ENCODE measurements around the gene ATP6V0A1.
A peak's percentile ranks its signal among the peaks of the same experiment; 100 is the strongest.
"Not testable (repeated sequence)": the region's sequence is repeated elsewhere in the genome, so short reads cannot be mapped to it uniquely, and the experiment has no call there.

ATP6V0A1 gene

DNA sequence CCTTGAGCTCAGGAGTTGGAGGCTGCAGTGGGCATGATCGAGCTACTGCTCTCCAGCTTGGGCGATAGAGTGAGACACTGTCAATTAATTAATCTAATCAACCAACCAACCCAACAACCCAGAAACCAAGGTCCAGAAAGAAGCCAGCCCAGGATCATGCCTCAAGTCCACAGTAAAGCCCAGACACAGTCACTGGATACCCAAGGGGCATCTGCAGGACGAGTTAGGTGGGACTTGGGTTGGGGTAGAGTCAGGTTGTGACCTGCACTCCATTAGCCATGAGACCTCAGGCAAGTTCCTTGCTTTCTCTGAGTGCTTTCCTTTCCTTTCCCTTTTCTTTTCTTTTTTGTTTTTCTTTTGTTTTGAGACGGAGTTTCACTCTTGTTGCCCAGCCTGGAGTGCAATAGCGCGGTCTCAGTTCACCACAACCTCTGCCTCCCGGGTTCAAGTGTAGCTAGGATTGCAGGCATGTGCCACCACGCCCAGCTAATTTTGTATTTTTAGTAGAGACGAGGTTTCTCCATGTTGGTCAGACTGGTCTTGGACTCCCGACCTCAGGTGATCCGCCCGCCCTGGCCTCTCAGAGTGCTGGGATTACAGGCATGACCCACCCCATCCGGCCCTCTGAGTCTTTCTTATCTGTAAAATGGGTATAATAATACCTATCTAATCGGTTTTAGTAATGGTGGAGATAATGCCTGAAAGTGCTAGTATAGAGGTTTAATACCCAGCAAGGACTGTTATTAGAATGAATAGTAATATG is 90.5 kb downstream of the ATP6V0A1 start:
- no peak for DNase-seq (ENCODE audit: low read depth, low spot score)
- H3K4me3 ChIP-seq (ENCODE audit: low read depth, low read length), result no peak overlapping the region
- in situ Hi-C loops (cut with HindIII; ENCODE audit: low sequenced_read_pairs), result no loop called here
- TF ChIP-seq, protein P1, sequence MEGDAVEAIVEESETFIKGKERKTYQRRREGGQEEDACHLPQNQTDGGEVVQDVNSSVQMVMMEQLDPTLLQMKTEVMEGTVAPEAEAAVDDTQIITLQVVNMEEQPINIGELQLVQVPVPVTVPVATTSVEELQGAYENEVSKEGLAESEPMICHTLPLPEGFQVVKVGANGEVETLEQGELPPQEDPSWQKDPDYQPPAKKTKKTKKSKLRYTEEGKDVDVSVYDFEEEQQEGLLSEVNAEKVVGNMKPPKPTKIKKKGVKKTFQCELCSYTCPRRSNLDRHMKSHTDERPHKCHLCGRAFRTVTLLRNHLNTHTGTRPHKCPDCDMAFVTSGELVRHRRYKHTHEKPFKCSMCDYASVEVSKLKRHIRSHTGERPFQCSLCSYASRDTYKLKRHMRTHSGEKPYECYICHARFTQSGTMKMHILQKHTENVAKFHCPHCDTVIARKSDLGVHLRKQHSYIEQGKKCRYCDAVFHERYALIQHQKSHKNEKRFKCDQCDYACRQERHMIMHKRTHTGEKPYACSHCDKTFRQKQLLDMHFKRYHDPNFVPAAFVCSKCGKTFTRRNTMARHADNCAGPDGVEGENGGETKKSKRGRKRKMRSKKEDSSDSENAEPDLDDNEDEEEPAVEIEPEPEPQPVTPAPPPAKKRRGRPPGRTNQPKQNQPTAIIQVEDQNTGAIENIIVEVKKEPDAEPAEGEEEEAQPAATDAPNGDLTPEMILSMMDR (IDR thresholded peaks at IDR 0.05; ENCODE audit: low read depth, low read length), result no peak

DNA sequence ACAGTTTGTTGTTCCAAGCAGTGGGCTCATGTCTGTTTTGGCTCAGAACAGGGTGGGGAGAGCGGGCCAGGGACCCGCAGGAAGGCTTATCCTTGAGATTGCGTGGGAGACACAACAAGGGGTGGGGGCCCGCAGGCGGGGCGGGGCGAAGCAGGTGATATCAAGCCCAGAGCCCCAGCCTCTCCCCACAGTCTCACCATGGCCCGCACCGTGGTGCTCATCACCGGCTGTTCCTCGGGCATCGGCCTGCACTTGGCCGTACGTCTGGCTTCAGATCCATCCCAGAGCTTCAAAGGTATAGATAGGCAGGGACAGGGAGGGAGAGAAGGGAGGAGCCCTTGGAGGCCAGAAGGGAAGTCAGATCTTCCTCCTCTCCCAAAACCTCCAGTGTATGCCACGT is 94.1 kb downstream of the ATP6V0A1 start, which contains the start of gene HSD17B1:
TSS of gene HSD17B1 (plus strand) at position 188 of the 400 bp plus-strand sequence. CDS start at position 199, 11 bp downstream.
- H3K4me3 ChIP-seq (ENCODE audit: low read depth, low read length), result peak within 1 kb of the TSS; percentile 76
- DNase-seq (ENCODE audit: low read depth, low spot score); in situ Hi-C loops (cut with HindIII; ENCODE audit: low sequenced_read_pairs): not testable (repeated sequence)

DNA sequence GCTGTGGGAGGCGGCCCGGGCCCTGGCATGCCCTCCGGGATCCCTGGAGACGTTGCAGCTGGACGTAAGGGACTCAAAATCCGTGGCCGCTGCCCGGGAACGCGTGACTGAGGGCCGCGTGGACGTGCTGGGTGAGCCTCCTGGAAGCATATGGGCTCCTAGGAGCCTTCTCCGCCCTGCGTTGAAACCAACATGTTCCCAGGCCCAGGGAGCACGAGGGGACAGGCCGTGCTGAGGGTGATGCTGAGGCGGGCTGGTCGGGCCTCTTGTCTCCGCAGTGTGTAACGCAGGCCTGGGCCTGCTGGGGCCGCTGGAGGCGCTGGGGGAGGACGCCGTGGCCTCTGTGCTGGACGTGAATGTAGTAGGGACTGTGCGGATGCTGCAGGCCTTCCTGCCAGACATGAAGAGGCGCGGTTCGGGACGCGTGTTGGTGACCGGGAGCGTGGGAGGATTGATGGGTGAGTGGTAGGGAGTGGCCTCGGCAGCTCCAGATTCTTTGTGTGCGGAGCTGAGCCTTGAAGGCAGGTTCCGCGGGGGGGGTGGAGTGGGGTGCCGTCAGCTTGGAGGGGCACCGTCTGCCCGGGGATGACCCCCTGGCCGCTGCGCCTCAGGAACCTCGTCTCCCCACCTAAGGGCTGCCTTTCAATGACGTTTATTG is 94.6 kb downstream of the ATP6V0A1 start:
- in situ Hi-C loops (cut with HindIII; ENCODE audit: low sequenced_read_pairs), result no loop called here
- no peak overlapping the region for H3K4me3 ChIP-seq (ENCODE audit: low read depth, low read length)
- TF ChIP-seq, protein P1 (IDR thresholded peaks at IDR 0.05; ENCODE audit: low read depth, low read length), result no peak
- DNase-seq (ENCODE audit: low read depth, low spot score), result no peak

DNA sequence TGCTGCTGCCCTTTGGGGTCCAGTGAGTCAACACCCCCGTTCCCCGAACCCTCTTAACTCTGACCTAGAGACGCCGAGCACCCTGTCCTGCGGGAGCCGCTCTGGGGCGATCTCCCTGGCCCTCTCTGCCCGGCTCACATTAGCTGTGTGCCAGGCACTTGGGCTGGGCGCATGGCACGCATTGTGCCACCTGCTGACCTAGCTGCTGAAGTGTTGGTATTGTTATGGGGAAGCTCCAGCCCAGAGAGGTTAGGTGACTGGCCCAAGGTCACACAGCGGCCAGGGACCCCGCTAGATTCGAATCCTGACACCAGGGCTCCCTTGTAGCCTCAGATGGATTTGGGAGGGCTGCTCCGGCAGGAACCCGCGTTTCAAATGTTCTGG is 95.2 kb downstream of the ATP6V0A1 start:
- DNase-seq (ENCODE audit: low read depth, low spot score), result no peak
- TF ChIP-seq, protein P1 (IDR thresholded peaks at IDR 0.05; ENCODE audit: low read depth, low read length), result no peak
- peak overlapping the region; percentile 76 for H3K4me3 ChIP-seq (ENCODE audit: low read depth, low read length)
- in situ Hi-C loops (cut with HindIII; ENCODE audit: low sequenced_read_pairs), result no loop called here

DNA sequence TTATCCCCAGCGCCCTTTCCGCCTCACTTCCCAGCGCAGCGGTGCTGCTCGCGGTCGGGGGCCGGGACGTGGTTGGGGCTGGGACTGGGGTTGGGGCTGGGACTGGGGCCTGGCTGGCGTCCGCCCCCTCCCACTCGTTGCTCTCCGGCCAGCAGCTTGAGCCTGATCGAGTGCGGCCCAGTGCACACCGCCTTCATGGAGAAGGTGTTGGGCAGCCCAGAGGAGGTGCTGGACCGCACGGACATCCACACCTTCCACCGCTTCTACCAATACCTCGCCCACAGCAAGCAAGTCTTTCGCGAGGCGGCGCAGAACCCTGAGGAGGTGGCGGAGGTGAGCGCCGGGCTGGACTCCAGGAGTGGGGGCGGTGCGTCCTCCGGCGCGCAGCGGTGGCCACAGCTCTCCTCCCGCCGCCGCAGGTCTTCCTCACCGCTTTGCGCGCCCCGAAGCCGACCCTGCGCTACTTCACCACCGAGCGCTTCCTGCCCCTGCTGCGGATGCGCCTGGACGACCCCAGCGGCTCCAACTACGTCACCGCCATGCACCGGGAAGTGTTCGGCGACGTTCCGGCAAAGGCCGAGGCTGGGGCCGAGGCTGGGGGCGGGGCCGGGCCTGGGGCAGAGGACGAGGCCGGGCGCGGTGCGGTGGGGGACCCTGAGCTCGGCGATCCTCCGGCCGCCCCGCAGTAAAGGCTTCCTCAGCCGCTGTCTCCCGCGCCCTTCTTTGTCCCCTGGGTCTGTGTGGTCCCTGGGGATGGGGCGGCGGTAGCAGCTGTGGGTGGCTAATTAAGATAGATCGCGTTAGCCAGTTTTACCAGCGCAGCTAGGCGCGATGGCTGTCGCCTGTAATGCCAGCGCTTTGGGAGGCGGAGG is 95.8 kb downstream of the ATP6V0A1 start:
- peak; percentile 84 for DNase-seq (ENCODE audit: low read depth, low spot score)
- peak overlapping the region; percentile 76 for H3K4me3 ChIP-seq (ENCODE audit: low read depth, low read length)
- TF ChIP-seq, protein P1 (IDR thresholded peaks at IDR 0.05; ENCODE audit: low read depth, low read length), result no peak
- in situ Hi-C loops (cut with HindIII; ENCODE audit: low sequenced_read_pairs), result no loop called here

DNA sequence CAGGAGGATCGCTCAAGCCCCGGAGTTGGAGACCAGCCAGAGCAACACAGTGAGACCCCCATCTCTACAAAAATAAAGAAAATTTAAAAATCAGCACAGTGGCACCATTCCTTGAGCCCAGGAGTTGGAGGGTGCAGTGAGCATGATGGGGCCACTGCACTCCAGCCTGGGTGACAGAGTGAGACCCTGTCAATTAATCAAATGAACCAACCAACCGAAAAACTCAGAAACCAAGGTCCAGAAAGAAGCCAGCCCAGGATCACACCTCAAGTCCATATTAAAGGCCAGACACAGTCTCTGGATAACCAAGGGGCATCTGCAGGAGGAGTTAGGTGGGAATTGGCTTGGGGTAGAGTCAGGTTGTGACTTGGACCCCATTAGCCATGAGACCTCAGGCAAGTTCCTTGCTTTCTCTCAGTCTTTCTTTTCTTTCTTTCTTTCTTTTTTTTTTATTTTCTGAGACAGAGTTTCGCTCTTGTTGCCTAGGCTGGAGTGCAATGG is 96.5 kb downstream of the ATP6V0A1 start:
- TF ChIP-seq, protein P1 (IDR thresholded peaks at IDR 0.05; ENCODE audit: low read depth, low read length), result no peak
- no peak for DNase-seq (ENCODE audit: low read depth, low spot score)
- H3K4me3 ChIP-seq (ENCODE audit: low read depth, low read length), result peak overlapping the region; percentile 76
- in situ Hi-C loops (cut with HindIII; ENCODE audit: low sequenced_read_pairs), result no loop called here

DNA sequence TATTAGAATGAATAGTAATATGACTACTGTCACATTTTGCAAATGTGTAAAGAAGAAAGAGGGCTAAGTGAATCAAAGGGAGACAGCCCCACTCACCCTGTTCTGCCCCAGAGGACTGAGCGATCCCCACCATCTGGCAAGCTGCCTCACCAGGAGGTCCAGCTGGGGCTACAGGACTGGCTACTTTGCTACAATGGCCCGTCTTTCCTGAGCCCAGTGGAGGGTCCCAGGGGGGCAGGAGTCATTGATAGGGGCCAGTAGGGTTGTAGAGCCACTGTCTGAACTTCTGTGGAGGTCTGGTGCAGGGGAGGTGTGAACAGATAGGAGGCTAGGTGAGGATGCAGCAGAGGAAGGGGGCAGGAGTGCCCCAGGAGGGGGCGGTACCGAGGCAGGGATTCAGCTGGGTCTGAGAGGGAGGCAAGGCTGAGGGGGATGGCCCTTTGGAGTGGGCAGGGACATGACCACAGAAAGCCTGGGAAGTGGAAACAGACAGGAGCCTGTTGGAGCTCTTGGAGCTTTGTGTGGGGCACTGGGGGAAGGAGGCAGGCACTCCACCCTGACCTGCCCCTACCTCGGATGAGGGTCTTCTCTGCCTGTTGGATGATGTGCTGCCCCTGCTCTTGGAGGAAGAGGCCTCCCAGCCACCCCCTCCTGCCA is 97.4 kb downstream of the ATP6V0A1 start:
- H3K4me3 ChIP-seq (ENCODE audit: low read depth, low read length); in situ Hi-C loops (cut with HindIII; ENCODE audit: low sequenced_read_pairs); DNase-seq (ENCODE audit: low read depth, low spot score): not testable (repeated sequence)

All from astrocyte of the spinal cord (primary cell).